Activated CD4-positive, alpha-beta T cell treated with anti-CD3 and anti-CD28 coated beads for 48 hours (primary cell): Measurements from ENCODE around the gene SNX33.
"Not testable (repeated sequence)": the region's sequence is repeated elsewhere in the genome, so short reads cannot be mapped to it uniquely, and the experiment has no call there.

ENCODE experiments used
- DNase-seq: peaks from one replicate; pipeline ENCODE4 v3.0.0-alpha.2; 2020

Gene SNX33

GRCh38 chr15:75702436-75702835 is 54.7 kb downstream of the SNX33 start:
- no peak for DNase-seq

- not testable (repeated sequence) for DNase-seq
Measured at GRCh38 chr15:75703440-75704262, 55.9 kb downstream of the SNX33 start.

- DNase-seq: no peak
Measured at GRCh38 chr15:75704263-75704615, 56.5 kb downstream of the SNX33 start.

DNA sequence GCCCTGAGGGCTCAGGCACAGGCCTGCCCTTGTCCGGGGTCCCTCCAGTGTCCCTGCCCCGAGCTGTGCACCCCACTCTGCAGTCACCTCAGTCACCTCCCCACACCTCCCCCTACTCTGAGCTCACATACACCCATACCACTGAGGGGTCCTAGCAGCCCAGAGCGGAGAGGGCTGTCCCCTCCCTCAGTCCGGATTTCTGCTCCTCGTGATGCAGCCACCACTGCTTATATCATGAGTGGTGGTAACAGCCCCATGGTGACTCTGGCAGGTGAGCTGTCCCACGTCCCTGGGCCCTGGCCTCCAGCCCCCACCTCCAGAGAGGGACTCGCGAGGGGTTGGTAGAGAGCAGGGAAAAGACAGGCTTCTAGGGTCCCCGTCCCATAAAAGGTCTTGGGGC is 56.9 kb downstream of the SNX33 start:
- no peak for DNase-seq

- not testable (repeated sequence) for DNase-seq
Measured at GRCh38 chr15:75705375-75705774, 57.7 kb downstream of the SNX33 start.

GRCh38 chr15:75705854-75706681 is 58.4 kb downstream of the SNX33 start:
- DNase-seq: no peak

GRCh38 chr15:75706682-75706954 is 58.9 kb downstream of the SNX33 start:
- no peak for DNase-seq

GRCh38 chr15:75709458-75709857 is 61.7 kb downstream of the SNX33 start:
- DNase-seq: not testable (repeated sequence)

GRCh38 chr15:75710874-75711273 is 63.2 kb downstream of the SNX33 start:
- peak; percentile 25 for DNase-seq

DNA sequence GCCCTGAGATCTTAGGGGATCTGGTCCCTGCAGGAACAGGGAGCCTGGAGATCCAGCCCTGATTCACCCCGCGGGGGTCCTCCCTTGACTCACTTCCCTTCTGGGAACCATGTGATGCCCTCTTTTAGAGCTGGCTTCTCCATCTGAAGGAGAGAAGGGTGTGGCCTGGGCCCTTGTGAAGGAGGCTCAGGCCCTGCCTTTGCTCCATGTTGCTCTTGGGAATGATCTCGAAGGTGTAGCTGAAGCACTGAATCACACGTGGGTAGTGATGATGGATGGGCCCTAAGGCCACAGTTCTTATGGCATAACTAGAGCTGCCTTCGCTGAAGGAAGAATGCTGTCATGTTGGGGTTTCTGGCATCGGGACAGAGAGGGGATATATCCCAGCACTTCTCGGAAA is 63.8 kb downstream of the SNX33 start:
- not testable (repeated sequence) for DNase-seq
